Suprapubic skin (tissue), 4 donors: ENCODE data around the gene TMEM132D. TPM values are rescaled to one million over a fixed set of nuclear protein-coding genes. Genes with fewer than 3 reads are reported as not detected.

Source experiments
- DNase-seq, 2 donors: peaks; one replicate each; pipeline ENCODE4 v3.0.0-alpha.2; 2019; ENCODE audit warnings: low spot score in 2 of 2
- H3K27ac ChIP-seq: fragments of 200-600 bp; sonication (generic); one replicate; pipeline ENCODE4 v1.5.1; 2019
- H3K27me3 ChIP-seq: fragments of 200-600 bp; sonication (generic); one replicate; pipeline ENCODE4 v1.5.1; 2019
- H3K36me3 ChIP-seq: fragments of 200-600 bp; sonication (generic); one replicate; pipeline ENCODE4 v1.5.1; 2019
- H3K4me1 ChIP-seq: fragments of 200-600 bp; sonication (generic); one replicate; pipeline ENCODE4 v1.5.1; 2019
- H3K4me3 ChIP-seq: fragments of 200-600 bp; sonication (generic); one replicate; pipeline ENCODE4 v1.5.1; 2019; ENCODE audit warnings: mild to moderate bottlenecking
- H3K9me3 ChIP-seq: fragments of 200-600 bp; sonication (generic); one replicate; pipeline ENCODE4 v1.5.1; 2019
- EP300 ChIP-seq: sonication (generic); formaldehyde crosslinking; IDR thresholded peaks from one replicate; pipeline ENCODE4 v1.6.1; 2017; ENCODE audit warnings: antibody characterized with exemption
- POLR2A ChIP-seq, 2 donors: fragments of 450-650 bp; IDR thresholded peaks; one replicate each; pipeline ENCODE4 v1.6.1; 2017; ENCODE audit warnings: antibody characterized with exemption in 2 of 2, mild to moderate bottlenecking in 2 of 2, moderate library complexity in 2 of 2
- POLR2AphosphoS5 ChIP-seq, 3 donors: sonication (generic); formaldehyde crosslinking; IDR thresholded peaks; one replicate each; pipeline ENCODE4 v1.6.1; 2017; ENCODE audit warnings: antibody characterized with exemption in 3 of 3
- WGBS: methylation state at CpG from one replicate; pipeline ENCODE4 v1.1.5; 2018; 5-methylcytosine and 5-hydroxymethylcytosine counted together
- total RNA-seq, 4 donors: library from RNA; depleted of rRNA; stranded (reverse); fragments of >200 nt; gene quantifications; one replicate each; pipeline ENCODE4 v1.1.0, GENCODE V29; 2016
- TF ChIP-seq, protein P1 (sequence below), 2 donors: fragments of 200-600 bp in 1 of 2; fragments of 450-650 bp in 1 of 2; sonication (generic) in 1 of 2; IDR thresholded peaks; one replicate each; pipeline ENCODE4 v1.5.1; 2016 to 2019; ENCODE audit warnings: antibody characterized with exemption in 2 of 2, mild to moderate bottlenecking in 1 of 2, moderate library complexity in 1 of 2

The TMEM132D gene
- total RNA-seq, 4 donors from 2014 or later, result 0.10 to 0.64 TPM; not detected in 2

DNA sequence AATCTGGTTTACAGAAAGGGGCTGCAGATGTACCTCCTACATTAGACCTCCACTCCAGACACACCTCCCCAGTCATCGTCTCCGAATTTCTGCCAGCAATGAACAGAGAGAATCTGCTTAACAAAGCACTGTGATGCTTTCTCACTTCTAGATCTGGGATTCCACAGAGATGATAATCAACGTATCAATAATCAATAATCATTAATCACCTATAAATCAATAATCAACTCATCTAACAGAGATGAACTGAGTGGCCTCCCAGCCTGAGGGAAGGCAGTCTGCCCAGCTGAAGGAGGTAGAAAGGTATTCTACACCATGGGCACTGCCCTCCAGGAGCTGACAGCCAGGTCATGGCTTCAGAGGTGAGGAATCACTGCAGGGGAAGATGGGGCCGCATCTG lies 183.2 kb downstream of the TMEM132D start:
- no peak overlapping the region for H3K4me3 ChIP-seq
- TF ChIP-seq EP300 (no peak), POLR2A (IDR thresholded peaks at IDR 0.05) (no peak), POLR2AphosphoS5 (IDR thresholded peaks at IDR 0.05) (no peak)
- TF ChIP-seq, protein P1, sequence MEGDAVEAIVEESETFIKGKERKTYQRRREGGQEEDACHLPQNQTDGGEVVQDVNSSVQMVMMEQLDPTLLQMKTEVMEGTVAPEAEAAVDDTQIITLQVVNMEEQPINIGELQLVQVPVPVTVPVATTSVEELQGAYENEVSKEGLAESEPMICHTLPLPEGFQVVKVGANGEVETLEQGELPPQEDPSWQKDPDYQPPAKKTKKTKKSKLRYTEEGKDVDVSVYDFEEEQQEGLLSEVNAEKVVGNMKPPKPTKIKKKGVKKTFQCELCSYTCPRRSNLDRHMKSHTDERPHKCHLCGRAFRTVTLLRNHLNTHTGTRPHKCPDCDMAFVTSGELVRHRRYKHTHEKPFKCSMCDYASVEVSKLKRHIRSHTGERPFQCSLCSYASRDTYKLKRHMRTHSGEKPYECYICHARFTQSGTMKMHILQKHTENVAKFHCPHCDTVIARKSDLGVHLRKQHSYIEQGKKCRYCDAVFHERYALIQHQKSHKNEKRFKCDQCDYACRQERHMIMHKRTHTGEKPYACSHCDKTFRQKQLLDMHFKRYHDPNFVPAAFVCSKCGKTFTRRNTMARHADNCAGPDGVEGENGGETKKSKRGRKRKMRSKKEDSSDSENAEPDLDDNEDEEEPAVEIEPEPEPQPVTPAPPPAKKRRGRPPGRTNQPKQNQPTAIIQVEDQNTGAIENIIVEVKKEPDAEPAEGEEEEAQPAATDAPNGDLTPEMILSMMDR (IDR thresholded peaks at IDR 0.05), result no peak
- H3K4me1 ChIP-seq, result no peaks in the 10 kb centered on the region
- no peaks in the 10 kb centered on the region for H3K36me3 ChIP-seq
- no peak for DNase-seq
- WGBS, result 96% methylated on average over 4 of the region's 4 CpGs
- H3K27ac ChIP-seq, result no peak overlapping the region
- H3K27me3 ChIP-seq, result no peaks in the 10 kb centered on the region
- H3K9me3 ChIP-seq, result no peaks in the 10 kb centered on the region

DNA sequence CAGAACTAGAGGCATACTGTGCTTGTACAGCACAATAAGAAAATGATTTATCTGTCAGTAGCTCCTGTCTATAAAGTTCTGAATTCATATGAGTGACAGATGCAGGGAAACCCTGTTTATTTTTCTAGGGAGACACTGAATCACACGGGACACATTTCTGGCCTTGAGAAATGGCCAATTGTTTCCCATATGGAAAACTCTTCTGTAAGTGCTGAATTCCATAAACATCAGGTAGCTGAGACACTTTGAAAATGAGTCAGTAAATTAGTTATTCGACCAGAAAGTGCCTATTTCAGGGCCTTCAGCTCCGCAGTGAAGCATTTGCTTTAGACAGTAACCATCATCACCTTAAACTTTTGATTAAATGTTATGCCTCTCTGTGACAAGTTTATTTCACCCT lies 184.4 kb downstream of the TMEM132D start:
- no peak for DNase-seq
- H3K27me3 ChIP-seq, result no peaks in the 10 kb centered on the region
- TF ChIP-seq, protein P1 (IDR thresholded peaks at IDR 0.05), result no peak
- TF ChIP-seq POLR2A (IDR thresholded peaks at IDR 0.05), result no peak
- H3K9me3 ChIP-seq, result no peaks in the 10 kb centered on the region
- H3K4me1 ChIP-seq, result no peaks in the 10 kb centered on the region
- H3K36me3 ChIP-seq, result no peaks in the 10 kb centered on the region
- no peak overlapping the region for H3K27ac ChIP-seq
- 53% methylated on average over 3 of the region's 3 CpGs for WGBS
- no peak overlapping the region for H3K4me3 ChIP-seq

DNA sequence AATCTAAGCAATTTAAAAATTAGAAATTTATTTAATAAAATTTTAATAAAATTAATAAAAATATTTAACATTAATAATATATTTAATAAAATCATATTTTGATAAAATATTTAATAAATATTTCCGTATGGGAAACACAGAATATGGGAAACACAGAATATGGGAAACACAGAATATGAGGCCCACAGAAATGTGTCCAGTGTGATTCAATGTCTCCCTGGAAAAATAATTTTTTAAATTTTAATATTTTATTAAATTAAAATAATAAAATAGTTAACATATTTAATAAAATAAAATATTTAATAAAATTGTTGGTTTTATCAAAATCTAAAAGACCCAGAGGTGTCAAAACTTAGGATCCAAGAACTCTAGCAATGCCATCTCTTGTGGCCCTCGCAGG lies 186.4 kb downstream of the TMEM132D start:
- Histone ChIP-seq H3K4me1 (no peaks in the 10 kb centered on the region), H3K27me3 (no peaks in the 10 kb centered on the region), H3K4me3 (no peak overlapping the region), H3K36me3 (no peaks in the 10 kb centered on the region), H3K9me3 (no peaks in the 10 kb centered on the region), H3K27ac (no peak overlapping the region)
- no peak for TF ChIP-seq POLR2AphosphoS5 (IDR thresholded peaks at IDR 0.05)
- no peak for TF ChIP-seq EP300
- TF ChIP-seq POLR2A (IDR thresholded peaks at IDR 0.05), result no peak
- TF ChIP-seq, protein P1 (IDR thresholded peaks at IDR 0.05), result no peak
- DNase-seq, result no peak
- WGBS, result 84% methylated on average over 2 of the region's 2 CpGs

DNA sequence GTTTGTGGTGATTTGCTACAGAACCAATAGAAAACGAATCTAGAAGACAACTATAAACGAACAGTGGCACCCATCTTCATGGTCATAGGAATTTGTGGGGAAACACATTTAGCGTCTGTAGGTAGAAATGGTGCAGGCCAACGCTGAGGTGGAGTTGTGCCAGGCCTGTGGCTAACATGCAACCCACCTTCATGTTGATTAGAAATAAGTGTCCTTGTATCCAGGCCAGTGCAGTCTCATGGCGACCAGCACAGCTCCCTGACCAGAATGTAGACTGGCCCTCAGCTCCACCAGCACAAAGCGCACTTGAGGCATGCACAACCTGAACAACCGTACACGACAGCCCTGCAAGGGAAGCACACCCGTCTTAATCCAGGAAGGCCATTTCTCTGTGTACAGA lies 187.0 kb downstream of the TMEM132D start:
- Histone ChIP-seq H3K4me3 (no peak overlapping the region), H3K27me3 (no peaks in the 10 kb centered on the region), H3K36me3 (no peaks in the 10 kb centered on the region), H3K9me3 (no peaks in the 10 kb centered on the region), H3K4me1 (no peaks in the 10 kb centered on the region), H3K27ac (no peak overlapping the region)
- no peak for DNase-seq
- TF ChIP-seq POLR2AphosphoS5 (IDR thresholded peaks at IDR 0.05) (no peak), POLR2A (IDR thresholded peaks at IDR 0.05) (no peak), EP300 (no peak)
- TF ChIP-seq, protein P1 (IDR thresholded peaks at IDR 0.05), result no peak
- 82% methylated on average over 9 of the region's 9 CpGs for WGBS

DNA sequence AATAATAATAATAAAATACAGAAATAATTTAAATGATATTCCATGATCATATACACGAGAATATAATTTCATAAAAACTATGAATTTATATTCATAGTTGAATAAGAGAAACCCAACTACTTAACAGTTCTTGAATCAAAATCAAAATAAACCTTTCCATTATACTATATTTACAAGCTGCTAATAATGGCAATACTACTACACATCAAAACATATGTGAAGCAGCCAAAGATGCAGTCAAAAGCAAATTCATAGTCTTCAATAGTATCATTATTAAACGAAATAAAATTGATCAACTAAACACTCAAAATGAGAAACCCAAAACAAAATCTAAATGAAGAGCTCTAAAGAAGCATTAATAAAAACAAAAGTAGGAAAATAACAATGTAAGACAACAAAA lies 197.1 kb downstream of the TMEM132D start:
- no peak for TF ChIP-seq POLR2A (IDR thresholded peaks at IDR 0.05)
- TF ChIP-seq, protein P1 (IDR thresholded peaks at IDR 0.05), result no peak
- no peak for TF ChIP-seq EP300
- TF ChIP-seq POLR2AphosphoS5 (IDR thresholded peaks at IDR 0.05), result no peak
- Histone ChIP-seq H3K27me3 (no peaks in the 10 kb centered on the region), H3K4me1 (no peaks in the 10 kb centered on the region), H3K27ac (no peak overlapping the region), H3K36me3 (no peaks in the 10 kb centered on the region), H3K4me3 (no peak overlapping the region), H3K9me3 (peaks cover 23% of the 10 kb centered on the region)
- DNase-seq, result no peak
- 84% methylated on average over 2 of the region's 2 CpGs for WGBS
